Sigmoid colon (tissue), 4 donors: ENCODE results near the gene CYTH1.

Experiments
- POLR2A ChIP-seq, 2 donors: fragments of 450-650 bp; IDR thresholded peaks; one replicate each; pipeline ENCODE4 v1.6.1; 2016; ENCODE audit warnings: antibody characterized with exemption in 2 of 2, mild to moderate bottlenecking in 2 of 2, moderate library complexity in 2 of 2
- POLR2AphosphoS5 ChIP-seq, 4 donors: sonication (generic); formaldehyde crosslinking; IDR thresholded peaks; one replicate each; pipeline ENCODE4 v1.6.1; 2017; ENCODE audit warnings: antibody characterized with exemption in 4 of 4
- TF ChIP-seq, protein P1 (sequence below), 4 experiments: fragments of 450-650 bp in 3 of 4; fragments of 200-600 bp in 1 of 4; IDR thresholded peaks; one replicate each; pipeline ENCODE4 v1.5.1; 2016 to 2019; ENCODE audit warnings: antibody characterized with exemption in 4 of 4, mild to moderate bottlenecking in 3 of 4, moderate library complexity in 2 of 4

GRCh38 chr17:78784352-78784751 is 2.3 kb upstream of the CYTH1 start:
- TF ChIP-seq POLR2A (IDR thresholded peaks at IDR 0.05) (no peak), POLR2AphosphoS5 (IDR thresholded peaks at IDR 0.05) (no peak)
- TF ChIP-seq, protein P1, sequence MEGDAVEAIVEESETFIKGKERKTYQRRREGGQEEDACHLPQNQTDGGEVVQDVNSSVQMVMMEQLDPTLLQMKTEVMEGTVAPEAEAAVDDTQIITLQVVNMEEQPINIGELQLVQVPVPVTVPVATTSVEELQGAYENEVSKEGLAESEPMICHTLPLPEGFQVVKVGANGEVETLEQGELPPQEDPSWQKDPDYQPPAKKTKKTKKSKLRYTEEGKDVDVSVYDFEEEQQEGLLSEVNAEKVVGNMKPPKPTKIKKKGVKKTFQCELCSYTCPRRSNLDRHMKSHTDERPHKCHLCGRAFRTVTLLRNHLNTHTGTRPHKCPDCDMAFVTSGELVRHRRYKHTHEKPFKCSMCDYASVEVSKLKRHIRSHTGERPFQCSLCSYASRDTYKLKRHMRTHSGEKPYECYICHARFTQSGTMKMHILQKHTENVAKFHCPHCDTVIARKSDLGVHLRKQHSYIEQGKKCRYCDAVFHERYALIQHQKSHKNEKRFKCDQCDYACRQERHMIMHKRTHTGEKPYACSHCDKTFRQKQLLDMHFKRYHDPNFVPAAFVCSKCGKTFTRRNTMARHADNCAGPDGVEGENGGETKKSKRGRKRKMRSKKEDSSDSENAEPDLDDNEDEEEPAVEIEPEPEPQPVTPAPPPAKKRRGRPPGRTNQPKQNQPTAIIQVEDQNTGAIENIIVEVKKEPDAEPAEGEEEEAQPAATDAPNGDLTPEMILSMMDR (IDR thresholded peaks at IDR 0.05) = no peak
